ENCODE measurements around the gene TBCEL. TPM values are rescaled to one million over a fixed set of nuclear protein-coding genes. Genes with fewer than 3 reads are reported as not detected.
A peak's percentile ranks its signal among the peaks of the same experiment; 100 is the strongest.

Gene TBCEL
- total and polyA plus RNA-seq, 2 donors (not counting 3 experiments of a cell fraction or from before 2014, with no cell fraction given) = 5.6 to 19.5 TPM

DNA sequence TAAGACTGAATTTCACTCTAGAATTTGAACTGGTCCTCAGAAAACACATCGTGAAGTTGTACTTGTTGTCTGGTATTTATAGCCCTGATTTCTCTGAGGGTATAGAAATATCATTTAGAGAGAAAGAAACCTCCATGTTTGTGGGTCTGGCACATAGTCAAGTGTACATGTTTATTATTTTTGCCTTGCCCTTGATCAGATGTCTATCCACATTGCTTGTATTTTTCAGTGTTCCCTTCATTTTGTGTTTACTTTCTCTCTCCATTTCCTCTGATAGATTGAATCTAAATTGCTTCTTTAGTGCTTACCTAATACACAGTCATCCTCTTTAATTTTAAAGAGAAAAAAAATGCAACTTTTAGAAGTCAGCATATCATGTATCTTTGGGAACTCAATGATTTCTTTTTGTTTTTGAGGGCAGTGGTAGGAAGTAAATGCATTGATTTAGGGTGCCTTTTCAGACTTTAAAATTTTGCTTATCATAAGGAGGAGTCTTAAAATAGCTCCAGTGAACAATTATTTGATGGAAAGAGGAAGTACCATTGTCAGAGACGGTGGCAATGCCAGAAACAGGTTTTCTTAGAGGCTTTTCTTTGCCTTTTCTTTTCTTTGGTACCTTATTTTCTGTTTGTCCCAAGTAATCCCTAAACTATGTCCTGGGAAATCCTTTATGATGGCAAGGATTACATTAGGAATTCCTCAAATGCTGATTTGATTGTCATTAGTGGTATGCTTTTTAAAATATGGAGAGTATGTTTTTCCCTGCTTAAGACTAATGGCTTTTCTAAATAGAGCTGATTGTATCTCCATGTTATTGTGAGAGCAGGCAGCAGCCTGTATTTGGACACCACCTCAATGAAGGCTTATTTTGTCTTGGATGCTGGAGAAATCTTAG, 47.3 kb downstream of the TBCEL start:
- ChIA-PET CTCF (no interaction called here), POLR2A (no interaction called here)
- dilution Hi-C loops (cut with MboI; ENCODE audit: extremely low pct_ligation_motif_present, low sequenced_read_pairs) = no loop called here
- Histone ChIP-seq H3K4me1 (ENCODE audit: control insufficient read depth, extremely low read depth, insufficient read depth, low read length) (peaks cover 6% of the 10 kb centered on the region), H3K4me3 (replicated peaks in 1 of 3; ENCODE audit: insufficient read depth in 1 of 3, low read depth in 1 of 3, low read length in 3 of 3) (no peak overlapping the region), H2AFZ (ENCODE audit: low read depth, low read length) (no peak overlapping the region), H4K20me1 (replicated peaks; ENCODE audit: control insufficient read depth, extremely low read depth, insufficient read depth, low read length) (no peaks in the 10 kb centered on the region), H3K27ac (ENCODE audit: insufficient read depth, low read depth, low read length) (no peak overlapping the region), H3K79me2 (ENCODE audit: control insufficient read depth, insufficient read depth, low read length) (no peaks in the 10 kb centered on the region), H3K9me1 (replicated peaks; ENCODE audit: control insufficient read depth, extremely low read depth, insufficient read depth, low read length) (no peaks in the 10 kb centered on the region), H3K27me3 (ENCODE audit: control insufficient read depth in 2 of 2, insufficient read depth in 2 of 2, low read length in 2 of 2) (no peaks in the 10 kb centered on the region), H3K36me3 (ENCODE audit: control insufficient read depth in 2 of 2, extremely low read depth in 1 of 2, insufficient read depth in 2 of 2, low read length in 2 of 2) (no peaks in the 10 kb centered on the region), H3K9ac (replicated peaks; ENCODE audit: extremely low read depth, insufficient read depth, low read length) (no peak overlapping the region), H3K9me3 (replicated peaks; ENCODE audit: control insufficient read depth, insufficient read depth, low read length) (no peaks in the 10 kb centered on the region), H3K4me2 (ENCODE audit: insufficient read depth, low read length) (no peak overlapping the region)
- DNase-seq (ENCODE audit: low read depth, low spot score) = peak; percentile 51
- no peak for TF ChIP-seq FOS (IDR thresholded peaks at IDR 0.05; ENCODE audit: borderline replicate concordance, insufficient read depth, low read length)
- no peak for TF ChIP-seq GATA2 (IDR thresholded peaks at IDR 0.05; ENCODE audit: insufficient read depth, insufficient read length, low read depth, low read length)
- no peak for TF ChIP-seq MYC (IDR thresholded peaks at IDR 0.05; ENCODE audit: low read depth, low read length)
- no peak for FAIRE-seq
- no TSS peak for BruUV-seq (replicated peaks)
- intact Hi-C loops (cut with micrococcal nuclease) = no loop called here

- no peaks in the 10 kb centered on the region for H3K36me3 ChIP-seq (ENCODE audit: control insufficient read depth in 2 of 2, extremely low read depth in 1 of 2, insufficient read depth in 2 of 2, low read length in 2 of 2)
- H3K9me1 ChIP-seq (replicated peaks; ENCODE audit: control insufficient read depth, extremely low read depth, insufficient read depth, low read length) = no peaks in the 10 kb centered on the region
- H3K4me3 ChIP-seq (replicated peaks in 1 of 3; ENCODE audit: insufficient read depth in 1 of 3, low read depth in 1 of 3, low read length in 3 of 3) = no peak overlapping the region
- H3K9me3 ChIP-seq (replicated peaks; ENCODE audit: control insufficient read depth, insufficient read depth, low read length) = no peaks in the 10 kb centered on the region
- H3K4me1 ChIP-seq (ENCODE audit: control insufficient read depth, extremely low read depth, insufficient read depth, low read length) = peaks cover 6% of the 10 kb centered on the region
- TF ChIP-seq FOS (IDR thresholded peaks at IDR 0.05; ENCODE audit: borderline replicate concordance, insufficient read depth, low read length) (no peak), JUN (IDR thresholded peaks at IDR 0.05; ENCODE audit: borderline replicate concordance, insufficient read depth, insufficient read length, low read depth) (no peak), CTCF (IDR thresholded peaks at IDR 0.05; ENCODE audit: extremely low read depth in 1 of 2, insufficient read depth in 1 of 2, low read depth in 1 of 2, low read length in 2 of 2) (no peak), MYC (IDR thresholded peaks at IDR 0.05; ENCODE audit: low read depth, low read length) (no peak), EZH2 (IDR thresholded peaks at IDR 0.05; ENCODE audit: borderline replicate concordance, low read depth, low read length, severe bottlenecking) (no peak), POLR2AphosphoS5 (IDR thresholded peaks at IDR 0.05; ENCODE audit: insufficient read depth, low read depth, low read length) (no peak), GATA2 (IDR thresholded peaks at IDR 0.05; ENCODE audit: insufficient read depth, insufficient read length, low read depth, low read length) (no peak), POLR2A (IDR thresholded peaks at IDR 0.05; ENCODE audit: low read depth, low read length) (no peak)
- TF ChIP-seq, protein P1, sequence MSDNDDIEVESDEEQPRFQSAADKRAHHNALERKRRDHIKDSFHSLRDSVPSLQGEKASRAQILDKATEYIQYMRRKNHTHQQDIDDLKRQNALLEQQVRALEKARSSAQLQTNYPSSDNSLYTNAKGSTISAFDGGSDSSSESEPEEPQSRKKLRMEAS (IDR thresholded peaks at IDR 0.05; ENCODE audit: insufficient read depth, insufficient read length) = no peak
- BruUV-seq (replicated peaks) = no TSS peak
- no peak overlapping the region for H3K4me2 ChIP-seq (ENCODE audit: insufficient read depth, low read length)
- no peak overlapping the region for H2AFZ ChIP-seq (ENCODE audit: low read depth, low read length)
- no peaks in the 10 kb centered on the region for H4K20me1 ChIP-seq (replicated peaks; ENCODE audit: control insufficient read depth, extremely low read depth, insufficient read depth, low read length)
- H3K79me2 ChIP-seq (ENCODE audit: control insufficient read depth, insufficient read depth, low read length) = no peaks in the 10 kb centered on the region
- H3K9ac ChIP-seq (replicated peaks; ENCODE audit: extremely low read depth, insufficient read depth, low read length) = no peak overlapping the region
- FAIRE-seq (no peak), DNase-seq (ENCODE audit: low read depth, low spot score) (no peak)
- ChIA-PET CTCF (no interaction called here), POLR2A (no interaction called here)
- dilution Hi-C loops (cut with MboI; ENCODE audit: extremely low pct_ligation_motif_present, low sequenced_read_pairs) (no loop called here), intact Hi-C loops (cut with micrococcal nuclease) (no loop called here)
- H3K27ac ChIP-seq (ENCODE audit: insufficient read depth, low read depth, low read length) = no peak overlapping the region
- H3K27me3 ChIP-seq (ENCODE audit: control insufficient read depth in 2 of 2, insufficient read depth in 2 of 2, low read length in 2 of 2) = no peaks in the 10 kb centered on the region
These were observed 48.0 kb downstream of the TBCEL start for GRCh38 chr11:121071846-121072450.

All from endothelial cell of umbilical vein (primary cell).